CD4-positive, alpha-beta T cell (primary cell): ENCODE data around the gene KCNH1. TPM values are rescaled to one million over a fixed set of nuclear protein-coding genes. Genes with fewer than 3 reads are reported as not detected.
"Not testable (repeated sequence)": the region's sequence is repeated elsewhere in the genome, so short reads cannot be mapped to it uniquely, and the experiment has no call there.

Experiments
- ATAC-seq: fragments of 200-7000 bp; cut with Tn5 transposase; one replicate; pipeline ENCODE4 v1.10.0; 2022; ENCODE audit warnings: mild to moderate bottlenecking; ENCODE audit not compliant: poor library complexity
- CTCF ChIA-PET: fragments of 350-600 bp; sonication (Branson Sonifier 250); formaldehyde crosslinking; loops from one replicate; lab custom pipeline; 2021; ENCODE audit warnings: antibody characterized with exemption, inconsistent platforms; lab: Charles Lee
- POLR2A ChIA-PET: fragments of 350-600 bp; sonication (Branson Sonifier 250); formaldehyde crosslinking; loops from one replicate; lab custom pipeline; 2021; ENCODE audit warnings: antibody characterized with exemption, inconsistent platforms; lab: Charles Lee
- DNase-seq, 14 experiments: peaks; one replicate each; pipeline ENCODE4 v3.0.0-alpha.2; 2013 to 2020; ENCODE audit warnings: mixed read lengths in 2 of 14
- H3K27ac ChIP-seq, 2 donors: one replicate each; pipeline versions ENCODE4 v1.5.1 to v1.7.0; 2013; ENCODE audit warnings: low read length in 2 of 2, low read depth in 1 of 2, mild to moderate bottlenecking in 1 of 2
- H3K27me3 ChIP-seq, 2 experiments: 1 replicate in 1 of 2; 2 replicates in 1 of 2; pipeline versions ENCODE4 v1.6.1 to v1.7.0; 2013; ENCODE audit warnings: low read length in 2 of 2, control low read depth in 1 of 2, mild to moderate bottlenecking in 1 of 2, moderate library complexity in 1 of 2; ENCODE audit not compliant: insufficient read depth in 2 of 2, control insufficient read depth in 1 of 2
- H3K36me3 ChIP-seq: one replicate; pipeline ENCODE4 v1.6.1; 2013; ENCODE audit warnings: low read length, control low read depth; ENCODE audit not compliant: insufficient read depth
- H3K4me1 ChIP-seq: one replicate; pipeline ENCODE4 v1.6.1; 2013; ENCODE audit warnings: low read length, control low read depth; ENCODE audit not compliant: insufficient read depth
- H3K4me3 ChIP-seq: one replicate; pipeline ENCODE4 v1.5.1; 2013; ENCODE audit warnings: mild to moderate bottlenecking, low read length, moderate library complexity
- H3K9me3 ChIP-seq, 2 experiments: 1 replicate in 1 of 2; 2 replicates in 1 of 2; pipeline versions ENCODE4 v1.6.1 to v1.7.0; 2013; ENCODE audit warnings: low read length in 2 of 2, mild to moderate bottlenecking in 2 of 2, control low read depth in 1 of 2, moderate library complexity in 1 of 2; ENCODE audit not compliant: control insufficient read depth in 1 of 2, insufficient read depth in 1 of 2
- H3K27ac Mint-ChIP-seq: one replicate; pipeline ENCODE4 v1.8.0; 2020; ENCODE audit warnings: mixed read lengths
- H3K27me3 Mint-ChIP-seq: one replicate; pipeline ENCODE4 v1.8.0; 2021; ENCODE audit warnings: mixed read lengths
- H3K36me3 Mint-ChIP-seq: one replicate; pipeline ENCODE4 v1.8.0; 2021; ENCODE audit warnings: low read depth, mixed read lengths
- H3K4me1 Mint-ChIP-seq: one replicate; pipeline ENCODE4 v1.8.0; 2021; ENCODE audit warnings: low read depth, mixed read lengths
- H3K4me3 Mint-ChIP-seq: one replicate; pipeline ENCODE4 v1.8.0; 2020; ENCODE audit warnings: mild to moderate bottlenecking, mixed read lengths
- H3K9me3 Mint-ChIP-seq: one replicate; pipeline ENCODE4 v1.8.0; 2020; ENCODE audit warnings: mixed read lengths
- intact Hi-C, 2 experiments: fragments of 100-400 bp; cut with DNase I in 1 of 2; cut with micrococcal nuclease in 1 of 2; formaldehyde crosslinking; loops; one replicate each; pipeline versions ENCODE4 v1.15.1 to v1.9.0; 2023 to 2025; cut with DNase I, micrococcal nuclease
- total RNA-seq, 174 experiments: library from RNA in 2 of 174; stranded (reverse) in 2 of 174; gene quantifications; one replicate each; pipeline ENCODE4 v1.2.3 and lab custom pipeline; 2021 to 2026
- TF ChIP-seq, protein P1 (sequence below): fragments of 200-600 bp; IDR thresholded peaks from one replicate; pipeline ENCODE4 v1.8.0; 2022; ENCODE audit warnings: antibody characterized with exemption, mild to moderate bottlenecking

The KCNH1 gene
- total RNA-seq, 2 experiments from 2014 or later = not detected

GRCh38 chr1:211088156-211088555 lies 45.8 kb downstream of the KCNH1 start:
- H3K4me1 Mint-ChIP-seq = no peaks in the 10 kb centered on the region
- H3K27ac Mint-ChIP-seq = no peak overlapping the region
- no peak for ATAC-seq
- H3K36me3 Mint-ChIP-seq = no peaks in the 10 kb centered on the region
- Histone ChIP-seq H3K27ac (no peak overlapping the region), H3K4me1 (no peaks in the 10 kb centered on the region), H3K27me3 (no peaks in the 10 kb centered on the region), H3K36me3 (no peaks in the 10 kb centered on the region), H3K9me3 (no peaks in the 10 kb centered on the region), H3K4me3 (no peak overlapping the region)
- ChIA-PET CTCF (no interaction called here), POLR2A (no interaction called here)
- DNase-seq = no peak
- TF ChIP-seq, protein P1, sequence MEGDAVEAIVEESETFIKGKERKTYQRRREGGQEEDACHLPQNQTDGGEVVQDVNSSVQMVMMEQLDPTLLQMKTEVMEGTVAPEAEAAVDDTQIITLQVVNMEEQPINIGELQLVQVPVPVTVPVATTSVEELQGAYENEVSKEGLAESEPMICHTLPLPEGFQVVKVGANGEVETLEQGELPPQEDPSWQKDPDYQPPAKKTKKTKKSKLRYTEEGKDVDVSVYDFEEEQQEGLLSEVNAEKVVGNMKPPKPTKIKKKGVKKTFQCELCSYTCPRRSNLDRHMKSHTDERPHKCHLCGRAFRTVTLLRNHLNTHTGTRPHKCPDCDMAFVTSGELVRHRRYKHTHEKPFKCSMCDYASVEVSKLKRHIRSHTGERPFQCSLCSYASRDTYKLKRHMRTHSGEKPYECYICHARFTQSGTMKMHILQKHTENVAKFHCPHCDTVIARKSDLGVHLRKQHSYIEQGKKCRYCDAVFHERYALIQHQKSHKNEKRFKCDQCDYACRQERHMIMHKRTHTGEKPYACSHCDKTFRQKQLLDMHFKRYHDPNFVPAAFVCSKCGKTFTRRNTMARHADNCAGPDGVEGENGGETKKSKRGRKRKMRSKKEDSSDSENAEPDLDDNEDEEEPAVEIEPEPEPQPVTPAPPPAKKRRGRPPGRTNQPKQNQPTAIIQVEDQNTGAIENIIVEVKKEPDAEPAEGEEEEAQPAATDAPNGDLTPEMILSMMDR = no peak
- H3K9me3 Mint-ChIP-seq = no peaks in the 10 kb centered on the region
- H3K27me3 Mint-ChIP-seq = peaks cover 15% of the 10 kb centered on the region
- intact Hi-C loops = no loop called here
- no peak overlapping the region for H3K4me3 Mint-ChIP-seq

DNA sequence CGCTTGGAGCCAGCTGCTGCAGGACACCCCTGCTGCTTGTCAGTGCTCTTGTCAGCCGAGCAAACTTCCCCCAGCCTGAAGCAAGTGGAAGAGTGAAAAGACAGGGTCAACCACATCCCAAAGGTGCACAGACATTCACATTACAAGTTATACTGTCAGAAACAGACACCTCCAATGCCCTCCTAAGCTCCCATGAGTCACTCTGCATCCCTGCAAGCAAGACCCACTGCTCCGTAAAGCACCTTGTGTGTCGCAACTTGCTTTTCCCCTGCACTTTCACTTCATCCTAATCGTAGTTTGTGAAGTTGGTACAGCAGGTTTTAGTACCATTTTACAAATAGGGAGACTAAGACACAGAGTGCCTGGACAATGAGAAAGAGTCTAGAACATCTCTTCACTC lies 51.1 kb downstream of the KCNH1 start:
- POLR2A ChIA-PET = no interaction called here
- H3K9me3 Mint-ChIP-seq = no peaks in the 10 kb centered on the region

GRCh38 chr1:211081447-211081846 lies 52.5 kb downstream of the KCNH1 start:
- H3K36me3 ChIP-seq, H3K9me3 ChIP-seq, intact Hi-C loops, H3K4me1 Mint-ChIP-seq, H3K9me3 Mint-ChIP-seq, H3K27ac Mint-ChIP-seq, POLR2A ChIA-PET, H3K36me3 Mint-ChIP-seq, H3K27ac ChIP-seq, DNase-seq, H3K27me3 ChIP-seq, CTCF ChIA-PET, H3K4me3 ChIP-seq, H3K4me1 ChIP-seq, H3K4me3 Mint-ChIP-seq, ATAC-seq: not testable (repeated sequence)
- H3K27me3 Mint-ChIP-seq = peaks cover 27% of the 10 kb centered on the region

More for the DNA sequence above, 51.1 kb downstream of the KCNH1 start:
- Histone ChIP-seq H3K4me3 (no peak overlapping the region), H3K9me3 (no peaks in the 10 kb centered on the region), H3K4me1 (no peaks in the 10 kb centered on the region), H3K27me3 (no peaks in the 10 kb centered on the region), H3K27ac (no peak overlapping the region), H3K36me3 (no peaks in the 10 kb centered on the region)
- TF ChIP-seq, protein P1 = no peak
- no peak for ATAC-seq
- CTCF ChIA-PET = no interaction called here
- Mint-ChIP-seq H3K4me1 (no peaks in the 10 kb centered on the region), H3K4me3 (no peak overlapping the region), H3K27me3 (peaks cover 14% of the 10 kb centered on the region), H3K27ac (no peak overlapping the region), H3K36me3 (no peaks in the 10 kb centered on the region)
- intact Hi-C loops = no loop called here
- DNase-seq = no peak

GRCh38 chr1:211068976-211069375 lies 65.0 kb downstream of the KCNH1 start:
- ATAC-seq (no peak), DNase-seq (no peak)
- Mint-ChIP-seq H3K36me3 (no peaks in the 10 kb centered on the region), H3K9me3 (no peaks in the 10 kb centered on the region), H3K27ac (no peak overlapping the region), H3K4me1 (no peaks in the 10 kb centered on the region), H3K4me3 (no peak overlapping the region), H3K27me3 (peaks cover 7% of the 10 kb centered on the region)
- H3K9me3 ChIP-seq = no peaks in the 10 kb centered on the region
- no peaks in the 10 kb centered on the region for H3K36me3 ChIP-seq
- no peak overlapping the region for H3K4me3 ChIP-seq
- POLR2A ChIA-PET = no interaction called here
- H3K27ac ChIP-seq = no peak overlapping the region
- TF ChIP-seq, protein P1 = no peak
- no peaks in the 10 kb centered on the region for H3K27me3 ChIP-seq
- no peaks in the 10 kb centered on the region for H3K4me1 ChIP-seq
- intact Hi-C loops = no loop called here
- CTCF ChIA-PET = no interaction called here
